Amygdala (tissue), 56 donors: ENCODE measurements around the gene BICRAL.
A peak's percentile ranks its signal among the peaks of the same experiment; 100 is the strongest.
"Not testable (repeated sequence)": the region's sequence is repeated elsewhere in the genome, so short reads cannot be mapped to it uniquely, and the experiment has no call there.

ENCODE experiments used
- DNase-seq, 56 donors: peaks; one replicate each; lab custom pipeline; 2025; lab: John Stamatoyannopoulos, UW

BICRAL gene

DNA sequence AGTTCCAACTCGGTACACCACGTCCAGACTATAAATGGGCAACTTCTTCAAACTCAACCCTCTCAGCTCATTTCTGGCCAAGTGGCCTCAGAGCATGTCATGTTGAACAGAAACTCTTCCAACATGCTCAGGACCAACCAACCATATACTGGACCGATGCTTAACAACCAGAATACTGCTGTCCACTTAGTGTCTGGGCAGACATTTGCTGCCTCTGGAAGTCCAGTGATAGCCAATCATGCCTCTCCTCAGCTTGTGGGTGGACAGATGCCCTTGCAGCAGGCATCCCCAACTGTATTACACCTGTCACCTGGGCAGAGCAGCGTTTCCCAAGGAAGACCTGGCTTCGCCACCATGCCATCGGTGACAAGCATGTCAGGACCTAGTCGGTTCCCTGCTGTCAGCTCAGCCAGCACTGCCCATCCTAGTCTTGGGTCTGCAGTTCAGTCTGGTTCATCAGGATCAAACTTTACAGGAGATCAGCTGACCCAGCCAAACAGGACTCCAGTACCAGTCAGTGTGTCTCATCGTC, 47.8 kb downstream of the BICRAL start:
- no peak for DNase-seq

DNA sequence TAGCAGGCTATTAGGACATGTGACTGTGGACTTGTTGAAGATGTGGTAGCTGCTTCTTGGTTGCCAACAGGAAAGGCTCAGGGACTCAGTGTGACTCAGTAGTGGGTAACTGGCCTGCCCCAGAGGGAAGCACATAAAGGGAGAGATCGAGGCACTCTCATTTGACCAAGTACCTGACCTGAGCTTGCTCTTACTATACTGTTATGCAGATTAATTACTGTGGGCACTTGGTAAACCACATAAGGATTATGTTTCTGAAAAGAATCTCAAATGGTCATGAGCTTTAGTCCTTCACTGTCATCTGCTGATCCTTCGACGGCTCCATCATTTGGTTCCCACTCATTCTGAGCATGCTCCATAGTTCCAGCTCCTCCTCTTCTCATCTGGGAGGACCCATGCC, 49.4 kb downstream of the BICRAL start:
- DNase-seq: no peak

DNA sequence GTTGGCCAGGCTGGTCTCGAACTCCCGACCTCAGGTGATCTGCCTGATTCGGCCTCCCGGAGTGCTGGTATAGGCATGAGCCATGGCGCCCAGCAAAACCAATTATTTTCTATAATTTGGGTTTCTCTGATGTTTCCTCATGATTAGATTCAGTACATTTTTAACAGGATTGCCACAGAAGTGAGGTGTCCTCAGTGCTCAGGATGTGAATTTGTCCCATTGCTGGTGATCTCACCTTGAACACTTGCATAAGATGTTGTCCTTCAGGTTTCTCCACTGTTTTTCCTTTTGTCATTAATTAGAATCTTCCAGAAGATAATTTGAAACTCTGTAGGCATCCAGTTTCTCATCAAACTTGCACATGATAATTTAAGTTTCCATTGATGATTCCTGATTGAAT, 52.2 kb downstream of the BICRAL start:
- DNase-seq: no peak

DNA sequence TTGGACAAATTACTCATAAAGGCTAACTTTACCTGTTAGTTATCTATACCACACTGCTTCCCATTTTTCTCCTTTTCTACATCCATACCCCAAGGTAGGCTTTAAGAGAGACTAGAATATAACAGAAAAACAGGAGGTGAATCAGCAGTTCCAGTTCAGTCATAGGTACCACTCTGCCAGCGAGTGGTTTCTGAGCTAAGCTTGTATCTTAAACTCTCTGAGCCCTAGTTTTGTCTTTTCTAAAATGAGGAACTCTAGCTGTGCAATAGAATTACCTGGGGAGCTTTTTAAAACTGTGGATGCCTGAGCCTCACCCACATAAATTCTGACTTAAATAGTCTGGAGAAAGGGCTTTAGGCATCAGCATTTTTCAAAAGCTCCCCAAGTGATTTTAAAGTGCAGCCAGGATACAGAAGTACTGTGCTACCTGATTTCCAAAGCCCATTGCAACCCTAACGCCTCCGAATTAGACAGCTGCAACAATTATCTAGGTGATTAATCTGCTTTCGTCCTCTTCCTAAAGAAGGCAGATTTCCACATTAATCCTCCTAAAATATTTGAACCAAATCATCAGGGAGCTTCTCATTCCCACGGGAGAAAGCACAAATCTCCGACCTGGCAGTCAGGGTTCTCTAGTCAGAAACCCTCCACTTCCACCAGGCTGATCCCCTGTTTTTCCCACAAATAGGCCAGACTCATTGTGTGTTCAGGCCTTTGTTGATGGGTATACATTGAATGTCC, 60.2 kb downstream of the BICRAL start:
- DNase-seq: no peak

DNA sequence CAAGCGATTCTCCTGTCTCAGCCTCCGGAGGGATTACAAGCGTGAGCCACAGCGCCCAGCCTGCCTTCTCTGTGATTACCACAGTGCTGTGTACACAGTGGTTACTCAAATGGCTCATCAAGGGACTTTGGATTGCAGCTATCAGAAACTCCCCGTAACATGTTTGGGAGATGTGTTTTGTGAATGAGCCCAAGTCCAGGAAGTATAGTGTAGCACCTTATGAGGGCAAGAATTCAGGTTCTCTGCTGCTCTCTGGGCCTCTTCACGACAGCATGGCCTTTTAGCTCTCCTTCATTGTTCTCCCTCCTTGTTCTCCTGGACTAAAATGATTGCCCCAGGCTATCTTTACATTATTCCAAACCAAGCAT, 63.5 kb downstream of the BICRAL start:
- no peak for DNase-seq

DNA sequence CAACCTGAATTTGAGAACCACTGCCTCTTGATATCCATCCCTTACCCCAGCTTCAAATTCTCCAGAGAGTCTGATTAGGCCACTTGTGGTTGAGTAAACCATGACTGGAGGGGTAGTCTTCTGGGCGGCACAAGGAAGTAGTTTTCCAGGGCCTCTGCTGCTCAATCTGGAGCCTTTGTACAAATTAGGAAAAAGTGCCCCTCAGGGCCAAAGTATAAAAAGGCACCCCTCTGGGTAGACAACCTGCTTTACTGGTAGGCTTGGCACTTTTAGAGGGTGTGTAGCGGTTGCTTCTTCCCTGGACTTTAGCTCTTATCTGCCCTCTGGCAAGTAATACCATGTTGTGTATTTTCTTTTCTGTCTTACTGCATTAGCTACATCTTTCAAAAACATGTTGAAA, 64.7 kb downstream of the BICRAL start:
- no peak for DNase-seq

DNA sequence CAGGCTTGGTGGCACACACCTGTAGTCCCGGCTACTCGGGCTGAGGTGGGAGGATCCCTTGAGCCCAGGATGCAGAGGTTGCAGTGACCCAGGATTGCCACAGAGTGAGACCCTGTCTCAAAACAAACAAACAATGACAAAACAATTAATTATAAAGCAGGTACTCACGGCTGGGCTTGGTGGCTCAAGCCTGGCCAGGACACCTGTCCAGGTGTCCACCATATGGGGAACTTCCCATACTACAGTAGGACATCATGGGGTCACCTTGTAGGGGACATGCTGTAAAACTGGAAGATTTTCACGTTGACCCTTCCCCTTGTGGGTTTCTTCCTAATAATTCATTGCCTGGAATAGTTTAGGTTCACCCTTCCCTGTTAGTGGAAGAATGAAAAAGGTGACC, 66.8 kb downstream of the BICRAL start:
- DNase-seq: no peak

DNA sequence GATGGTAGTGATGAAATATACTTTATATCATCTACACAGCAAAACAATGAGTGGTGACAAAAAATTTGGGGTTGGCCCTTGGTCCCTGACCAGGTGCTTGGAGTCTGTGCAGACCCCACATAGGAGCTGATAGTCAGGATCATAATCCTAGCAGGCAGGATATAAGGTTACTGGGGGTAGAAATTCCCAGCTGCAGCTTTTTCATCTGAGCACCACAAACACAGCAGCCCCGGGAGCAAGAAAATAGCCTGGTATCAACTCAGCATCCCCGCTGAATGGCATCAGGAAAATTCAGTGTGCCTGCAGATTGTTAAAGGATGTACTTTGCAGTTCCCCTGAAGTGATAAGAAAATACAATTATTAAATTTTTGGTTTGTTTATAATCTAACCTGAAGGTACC, 69.7 kb downstream of the BICRAL start:
- no peak for DNase-seq

DNA sequence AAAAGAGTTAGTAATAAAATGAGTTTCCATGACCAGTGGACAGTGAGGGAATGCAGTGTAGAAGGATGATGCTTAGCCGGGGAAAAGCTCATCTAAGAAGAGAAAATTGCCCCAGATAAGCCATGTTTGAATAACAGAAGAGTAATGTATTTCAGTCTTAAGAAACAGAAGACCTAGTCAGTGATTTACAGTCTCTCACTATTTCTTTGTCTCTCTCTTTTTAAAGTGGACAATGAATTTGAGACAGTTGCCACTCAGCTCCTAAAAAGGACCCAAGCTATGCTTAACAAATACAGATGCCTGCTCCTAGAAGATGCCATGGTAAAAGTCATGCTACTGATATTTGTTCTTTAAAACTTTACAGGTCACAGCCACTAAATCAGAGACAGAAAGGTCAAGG, 78.2 kb downstream of the BICRAL start:
- DNase-seq: no peak

DNA sequence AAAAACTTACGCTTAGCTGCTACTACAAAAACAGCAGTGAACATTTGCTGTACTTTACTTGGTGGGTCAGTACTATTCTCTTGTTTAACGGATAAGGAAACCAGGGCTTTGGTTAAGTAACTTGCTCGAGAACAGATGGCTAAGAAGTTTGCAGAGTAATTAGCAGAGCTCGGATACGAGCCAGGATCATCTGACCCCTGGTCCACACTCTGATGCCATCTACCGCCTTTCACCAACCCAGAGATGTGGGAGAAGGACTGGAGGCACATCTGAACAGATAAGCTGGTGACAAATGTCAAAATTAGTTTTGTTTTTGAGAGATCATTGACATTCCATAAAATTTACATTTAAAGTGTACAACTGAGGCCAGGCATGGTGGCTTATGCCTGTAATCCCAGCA, 78.6 kb downstream of the BICRAL start:
- DNase-seq: no peak

DNA sequence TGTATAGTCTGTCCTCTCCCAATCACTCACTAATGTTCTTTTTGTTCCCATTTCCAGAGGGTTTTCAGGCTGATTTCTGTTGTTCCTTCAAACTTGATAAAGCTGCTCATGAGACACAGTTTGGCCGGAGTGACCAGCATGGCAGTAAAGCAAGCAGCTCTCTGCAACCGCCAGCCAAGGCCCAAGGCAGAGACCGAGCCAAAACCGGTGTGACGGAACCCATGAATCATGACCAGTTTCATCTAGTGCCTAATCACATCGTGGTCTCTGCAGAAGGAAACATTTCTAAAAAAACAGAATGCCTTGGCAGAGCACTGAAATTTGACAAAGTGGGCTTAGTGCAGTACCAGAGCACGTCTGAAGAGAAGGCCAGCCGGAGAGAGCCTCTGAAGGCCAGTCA, 82.8 kb downstream of the BICRAL start:
- no peak for DNase-seq

DNA sequence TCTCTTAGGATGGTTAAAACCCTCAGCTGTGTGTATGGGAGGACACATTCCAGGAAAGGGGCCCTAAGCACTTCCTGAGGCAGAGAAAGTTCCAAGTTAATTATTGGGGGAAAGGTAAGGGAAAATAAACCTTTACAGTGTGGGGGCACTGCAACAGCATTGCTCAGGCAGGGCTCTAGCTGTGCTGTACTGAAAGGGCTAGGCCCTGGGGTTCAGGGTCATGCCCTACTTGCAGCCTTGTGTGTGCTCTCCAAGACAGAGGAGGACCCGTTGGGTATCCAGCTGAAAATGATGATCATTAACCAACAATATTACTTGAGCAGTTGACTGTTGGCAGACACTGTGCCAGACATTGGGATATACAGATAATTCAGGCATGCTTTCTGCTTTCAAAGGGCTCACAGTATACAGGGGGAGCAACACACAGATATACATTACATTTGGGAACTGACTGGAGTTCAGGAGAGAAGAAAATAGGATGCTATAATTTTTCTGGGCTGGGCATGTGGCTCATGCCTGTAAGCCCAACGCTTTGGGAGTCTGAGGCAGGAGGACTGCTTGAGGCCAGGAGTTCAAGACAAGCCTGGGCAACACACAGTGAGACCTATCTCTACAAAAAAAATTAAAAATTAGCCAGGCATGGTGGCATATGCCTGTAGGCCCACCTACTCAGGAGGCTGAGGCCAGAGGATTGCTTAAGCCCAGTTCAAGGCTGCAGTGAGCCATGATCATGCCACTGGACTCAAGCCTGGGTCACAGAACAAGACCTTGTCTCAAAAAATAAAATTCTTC, 88.5 kb downstream of the BICRAL start:
- DNase-seq: no peak

DNA sequence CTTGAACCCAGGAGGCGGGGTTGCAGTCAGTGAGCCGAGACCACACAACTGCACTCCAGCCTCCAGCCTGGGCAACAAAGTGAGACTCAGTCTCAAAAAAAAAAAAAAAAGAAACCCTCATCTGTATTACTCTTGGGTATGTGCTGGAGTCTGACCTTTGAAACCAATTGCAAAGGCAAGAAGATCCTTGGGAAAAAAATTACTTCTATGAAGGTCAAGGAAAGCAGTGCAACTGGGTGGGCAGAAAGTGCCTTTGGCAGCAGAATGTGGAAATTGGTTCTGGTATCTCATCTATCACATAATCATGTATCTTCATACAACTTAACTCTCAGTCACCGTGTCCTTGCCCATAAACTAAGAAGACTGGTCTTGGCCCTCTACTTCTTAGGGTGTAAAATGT, 89.9 kb downstream of the BICRAL start:
- DNase-seq: no peak

DNA sequence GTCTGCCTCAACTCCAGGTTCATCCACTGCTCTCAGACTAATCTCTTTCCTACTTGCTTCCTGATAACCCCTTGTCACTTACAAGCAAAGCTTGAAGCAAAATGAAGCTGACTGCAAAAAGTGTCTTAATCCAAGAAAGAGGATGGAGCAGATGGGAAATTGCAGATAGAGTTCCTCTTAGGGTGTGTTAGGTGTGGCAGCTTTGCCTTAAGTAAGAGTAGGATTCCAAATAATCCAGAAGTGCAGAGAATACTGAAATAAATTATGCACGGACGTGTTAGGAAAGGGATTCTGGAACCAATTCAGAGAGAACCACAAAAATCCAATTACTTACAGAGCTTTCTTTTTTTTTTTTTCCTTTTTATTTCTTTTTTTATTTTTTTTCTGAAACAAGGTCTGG, 91.5 kb downstream of the BICRAL start:
- no peak for DNase-seq

DNA sequence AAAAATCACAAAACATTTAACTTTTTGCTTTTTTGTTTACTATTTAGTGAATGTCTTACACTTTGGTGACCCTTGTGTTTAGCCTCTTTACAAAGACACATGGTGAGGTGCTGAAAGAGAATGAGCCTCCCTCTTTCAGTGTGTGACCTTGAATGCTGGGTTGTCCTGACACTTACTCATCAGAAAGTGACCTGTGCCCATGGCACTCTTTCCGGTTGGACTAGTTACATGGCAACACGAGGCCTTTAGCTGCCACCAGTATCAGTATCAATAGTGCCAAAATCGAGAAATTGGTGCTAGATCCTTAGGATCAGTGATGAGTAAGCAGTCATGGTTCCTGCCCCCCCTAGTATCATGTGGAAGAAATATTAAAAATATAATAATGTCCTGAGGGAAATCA, 95.8 kb downstream of the BICRAL start:
- DNase-seq: no peak

DNA sequence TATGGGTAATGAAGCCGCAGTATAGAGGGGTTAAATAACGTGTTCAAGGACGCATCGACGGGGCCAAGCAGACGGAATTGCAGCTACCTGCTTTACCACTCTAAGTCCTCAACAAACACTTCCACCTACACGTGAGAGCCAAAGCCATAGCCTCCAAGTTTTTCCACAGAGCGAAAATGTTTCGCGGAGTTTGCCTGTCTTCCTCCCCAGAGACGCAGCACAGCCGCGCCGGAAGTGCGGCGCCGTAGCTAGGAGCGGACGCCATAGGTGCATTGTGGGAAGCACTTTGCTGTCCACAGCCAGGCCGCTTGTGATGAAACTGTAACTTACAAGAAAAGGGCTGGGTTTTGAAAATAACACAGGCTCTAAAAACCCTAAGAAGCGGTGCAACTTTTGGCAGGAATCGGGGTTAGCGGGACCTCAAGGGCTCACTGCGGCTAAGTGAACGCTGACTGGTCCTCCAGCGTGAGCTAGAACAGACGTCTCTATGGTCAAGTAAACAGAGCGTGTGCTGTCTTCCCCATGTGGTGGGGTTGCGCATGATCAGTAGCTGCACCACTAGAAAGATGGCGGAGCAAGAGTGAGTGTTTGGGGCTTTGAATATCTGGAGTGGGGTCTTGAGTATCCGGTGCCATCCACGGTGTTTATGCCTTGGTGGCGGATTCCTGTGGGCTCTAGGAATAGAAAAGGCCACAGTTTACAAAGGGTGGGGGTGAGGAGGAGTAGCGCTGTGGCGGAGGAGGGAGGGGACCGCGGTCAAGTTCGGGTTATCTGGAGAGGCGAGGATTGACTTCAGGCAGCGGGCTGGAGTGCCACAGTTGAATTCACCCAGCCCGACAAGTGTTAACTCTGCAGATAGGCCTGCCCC, 97.8 kb downstream of the BICRAL start, which contains the start of gene RPL7L1:
TSS of gene RPL7L1 (plus strand) at position 245 of the 868 bp plus-strand sequence. CDS start at position 540, 295 bp downstream.
- peak; percentile 55 to 97 (median 89) for DNase-seq

DNA sequence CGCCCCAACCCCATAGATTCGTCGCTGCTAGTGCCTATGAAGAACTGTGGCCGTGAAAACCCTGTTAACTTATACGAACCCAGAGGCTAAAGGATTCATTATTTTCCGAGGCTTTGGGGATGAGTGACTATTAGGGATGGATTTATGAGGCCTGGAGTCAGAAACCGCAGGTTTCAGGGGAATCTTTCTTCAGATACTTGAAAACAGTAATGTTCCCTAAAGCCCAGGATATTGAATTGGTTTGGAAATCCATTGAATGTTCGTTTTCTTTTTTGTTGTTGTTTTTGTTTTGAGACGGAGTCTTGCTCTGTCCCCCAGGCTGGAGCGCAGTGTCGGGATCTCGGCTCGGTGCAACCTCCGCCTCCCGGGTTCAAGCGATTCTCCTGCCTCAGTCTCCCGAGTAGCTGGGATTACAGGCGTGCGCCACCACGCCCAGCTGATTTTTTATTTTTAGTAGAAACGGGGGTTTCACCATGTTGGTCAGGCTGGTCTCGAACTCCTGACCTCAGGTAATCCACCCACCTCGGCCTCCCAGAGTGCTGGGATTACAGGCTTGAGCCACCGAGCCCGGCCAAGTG, 98.5 kb downstream of the BICRAL start:
- DNase-seq: peak in 1 of 56 donors; percentile 73

DNA sequence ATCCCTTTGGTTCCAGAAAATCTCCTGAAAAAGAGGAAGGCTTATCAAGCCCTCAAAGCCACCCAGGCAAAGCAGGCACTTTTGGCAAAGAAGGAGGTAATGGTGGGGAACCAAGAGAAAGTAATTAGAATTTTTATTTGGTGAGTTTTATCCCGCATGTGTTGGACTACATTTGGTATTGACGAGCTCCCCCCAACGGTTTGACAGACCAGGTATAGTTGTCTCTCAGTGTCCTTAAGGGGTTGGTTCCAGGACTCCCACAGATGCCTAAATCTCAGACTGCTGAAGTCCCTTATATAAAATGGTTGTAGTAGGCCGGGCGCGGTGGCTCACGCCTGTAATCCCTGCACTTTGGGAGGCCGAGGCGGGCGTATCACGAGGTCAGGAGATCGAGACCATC, 99.0 kb downstream of the BICRAL start:
- not testable (repeated sequence) for DNase-seq

DNA sequence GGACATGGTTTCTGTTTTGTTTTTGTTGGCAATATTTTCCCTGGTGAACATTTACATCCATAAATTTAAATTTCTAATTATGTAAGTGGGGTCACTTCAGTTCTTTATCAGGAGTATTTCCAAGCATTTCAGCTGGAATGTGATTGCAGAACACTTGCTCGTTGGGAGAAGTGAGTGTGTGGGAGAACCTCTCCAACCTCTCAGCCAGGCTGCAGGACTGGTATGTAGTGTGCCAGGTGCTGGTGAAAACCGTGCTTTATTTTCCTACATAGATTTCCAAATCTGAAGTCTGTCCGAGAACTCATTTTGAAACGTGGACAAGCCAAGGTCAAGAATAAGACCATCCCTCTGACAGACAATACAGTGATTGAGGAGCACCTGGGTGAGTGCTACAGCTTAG, 103.8 kb downstream of the BICRAL start:
- DNase-seq: no peak

DNA sequence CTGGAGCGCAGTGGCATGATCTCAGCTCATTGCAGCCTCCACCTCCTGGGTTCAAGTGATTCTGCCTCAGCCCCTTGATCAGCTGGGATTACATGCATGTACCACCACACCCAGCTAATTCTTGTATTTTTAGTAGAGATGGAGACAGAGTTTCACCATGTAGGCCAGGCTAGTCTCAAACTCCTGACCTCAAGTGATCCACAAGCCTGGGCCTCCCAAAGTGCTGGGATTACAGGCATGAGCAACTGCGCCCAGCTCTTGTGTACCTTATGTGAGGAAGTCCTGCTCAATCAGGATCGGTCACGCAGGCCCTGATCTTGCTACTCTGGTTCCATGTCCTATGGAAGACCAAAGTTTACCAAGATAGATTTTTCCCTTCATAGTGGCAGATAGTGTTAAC, 106.3 kb downstream of the BICRAL start:
- DNase-seq: not testable (repeated sequence)

DNA sequence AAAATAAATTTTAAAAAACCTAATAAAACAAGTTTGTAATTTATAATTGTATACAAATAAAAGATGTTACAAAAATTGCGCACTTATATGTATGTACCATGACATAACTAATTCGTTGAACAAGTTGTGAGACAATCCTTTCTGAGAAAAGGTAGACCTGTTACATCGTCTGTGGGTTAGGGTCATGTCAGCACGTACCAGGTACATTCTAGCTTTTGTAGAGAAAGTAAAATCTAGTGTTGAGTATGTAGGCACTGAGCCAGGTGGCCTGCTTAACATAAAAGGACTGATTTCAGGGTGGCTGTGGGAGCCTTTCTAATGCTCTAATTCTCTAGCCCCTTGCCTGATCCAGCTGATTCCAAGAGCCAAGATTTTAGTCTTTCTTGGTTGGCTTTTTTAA, 108.0 kb downstream of the BICRAL start:
- DNase-seq: no peak
